IPS DF 4.7 (cell line): Measurements from ENCODE around the gene ARL10.

Source experiments
- DNase-seq: peaks from one replicate; pipeline ENCODE4 v3.0.0-alpha.2; 2013; ENCODE audit warnings: low spot score; ENCODE audit errors: extremely low read depth

The ARL10 gene

DNA sequence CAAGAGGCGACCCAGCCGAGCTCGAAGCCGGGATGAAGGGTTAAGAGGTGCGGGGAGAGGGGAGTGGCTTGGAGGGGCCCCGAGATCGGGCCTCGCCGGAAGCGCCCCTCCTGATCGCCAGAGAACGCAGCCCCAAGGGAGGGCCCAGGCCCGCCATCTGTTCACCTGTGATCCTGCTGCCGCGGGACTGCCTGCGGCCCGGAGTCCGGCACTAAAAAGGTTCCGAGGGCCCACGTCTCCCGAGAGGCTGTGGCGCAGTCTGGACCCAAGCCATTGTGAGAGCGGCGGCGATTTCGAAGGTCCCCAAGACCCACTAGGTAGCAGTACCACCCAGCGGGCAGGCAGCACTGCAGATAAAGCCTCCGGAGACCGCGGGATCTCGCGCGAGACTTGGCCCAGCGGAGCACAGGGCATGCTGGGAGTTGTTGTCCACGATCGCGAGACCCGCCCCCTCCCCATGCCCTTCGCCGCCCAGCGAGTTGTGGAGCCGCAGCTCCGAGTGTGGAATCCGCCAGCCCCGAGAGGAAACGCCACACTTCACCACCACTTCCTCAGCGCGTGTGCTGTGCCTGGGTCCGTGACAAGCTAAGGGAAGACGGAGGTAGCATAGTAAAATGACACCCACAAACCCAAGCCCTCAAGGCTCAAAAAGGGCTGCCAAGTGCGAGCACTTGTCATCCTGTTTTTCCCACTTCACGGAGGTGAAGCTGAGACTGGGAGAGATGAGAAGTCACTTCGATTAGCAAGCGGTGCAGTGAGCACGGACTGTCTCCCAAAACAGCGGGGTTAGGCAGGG, 3.7 kb upstream of the ARL10 start, which contains the start of gene KIAA1191:
Gene KIAA1191 (minus strand): TSS at position 328 of the 796 bp plus-strand sequence. CDS start 2,256 bp downstream, outside the sequence.
- peak; percentile 30 for DNase-seq

DNA sequence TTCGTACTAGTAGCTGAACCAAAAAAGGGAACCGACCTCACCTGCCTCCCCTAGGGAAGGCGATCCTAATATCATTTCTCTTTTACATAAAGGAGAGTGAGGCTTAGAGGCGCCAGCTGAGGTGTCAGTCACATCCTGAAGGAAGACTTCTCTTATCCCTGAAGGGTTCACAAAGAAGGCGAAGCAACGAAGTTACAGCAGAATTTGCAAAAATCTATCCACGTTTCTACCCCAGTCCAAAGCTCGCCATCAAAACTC, 3.1 kb upstream of the ARL10 start:
- DNase-seq, result no peak

DNA sequence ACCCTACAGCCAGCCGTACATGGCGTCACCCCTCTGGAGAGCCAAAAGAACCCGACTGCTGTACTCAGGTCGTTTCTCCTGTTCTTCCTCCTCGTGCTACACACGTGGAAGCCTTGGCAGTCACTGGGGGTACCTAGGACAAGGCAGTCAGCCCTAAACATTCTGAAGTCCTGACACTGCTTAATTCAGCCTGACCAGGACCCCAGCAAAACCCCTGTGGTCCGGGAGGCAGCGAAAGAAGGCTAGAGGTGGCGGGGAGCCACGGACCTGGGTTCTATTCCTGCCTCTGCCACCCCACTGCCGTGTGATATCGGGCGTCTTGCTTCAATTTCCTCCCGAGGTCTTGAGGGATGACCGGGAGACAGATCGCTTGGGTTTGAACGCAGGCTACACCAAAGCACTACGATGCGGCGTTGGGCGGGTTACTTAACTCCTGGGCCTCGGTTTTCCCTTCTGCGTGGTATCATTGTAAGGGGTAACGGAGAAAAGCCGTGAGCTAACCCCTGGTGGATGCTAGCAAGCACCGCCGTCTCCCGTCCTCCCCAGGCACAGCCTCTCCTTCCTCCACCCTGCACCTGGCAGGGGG, 429 bp upstream of the ARL10 start:
- DNase-seq, result no peak

DNA sequence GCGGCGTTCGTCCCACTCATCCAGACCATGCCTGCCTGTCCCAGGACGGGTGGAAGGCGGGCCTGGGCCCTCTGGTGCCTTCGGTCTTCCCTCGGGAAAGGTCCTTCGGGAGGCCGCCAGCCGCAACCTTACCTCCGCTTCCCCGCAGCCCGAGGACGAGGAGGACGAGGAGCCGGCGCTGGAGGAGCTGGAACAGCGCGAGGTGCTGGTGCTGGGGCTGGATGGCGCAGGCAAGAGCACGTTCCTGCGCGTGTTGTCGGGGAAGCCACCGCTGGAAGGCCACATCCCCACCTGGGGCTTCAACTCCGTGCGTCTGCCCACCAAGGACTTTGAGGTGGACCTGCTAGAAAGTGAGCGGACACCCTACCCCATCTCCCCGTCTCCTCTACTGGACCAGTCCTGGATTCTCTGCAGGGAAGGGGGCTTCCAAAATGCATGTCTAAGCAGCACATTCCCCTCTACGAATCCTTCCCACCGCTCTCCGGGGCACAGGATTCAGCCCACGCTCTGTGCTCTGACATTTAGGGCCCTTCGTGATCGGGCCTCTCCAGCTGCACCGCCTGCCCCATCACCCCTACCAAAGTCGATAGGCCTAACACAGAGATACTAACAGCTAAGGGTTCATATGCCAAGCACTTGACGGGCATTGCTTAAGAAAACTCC, 1.1 kb downstream of the ARL10 start:
- no peak for DNase-seq

DNA sequence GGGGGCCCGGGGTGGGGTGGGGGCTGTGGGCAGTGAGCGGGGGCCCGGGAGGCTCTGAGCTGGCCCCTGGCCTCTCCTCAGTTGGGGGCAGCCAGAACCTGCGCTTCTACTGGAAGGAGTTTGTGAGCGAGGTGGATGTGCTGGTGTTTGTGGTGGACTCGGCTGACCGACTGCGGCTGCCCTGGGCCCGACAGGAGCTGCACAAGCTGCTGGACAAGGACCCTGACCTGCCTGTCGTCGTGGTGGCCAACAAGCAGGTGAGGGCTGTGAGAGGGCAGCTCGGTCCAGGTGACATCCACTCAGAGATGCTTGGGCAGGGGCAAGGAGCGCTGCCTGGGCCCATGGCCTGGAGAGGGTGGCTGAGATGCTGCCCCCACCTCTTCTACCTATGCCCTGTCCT, 3.4 kb downstream of the ARL10 start:
- no peak for DNase-seq

DNA sequence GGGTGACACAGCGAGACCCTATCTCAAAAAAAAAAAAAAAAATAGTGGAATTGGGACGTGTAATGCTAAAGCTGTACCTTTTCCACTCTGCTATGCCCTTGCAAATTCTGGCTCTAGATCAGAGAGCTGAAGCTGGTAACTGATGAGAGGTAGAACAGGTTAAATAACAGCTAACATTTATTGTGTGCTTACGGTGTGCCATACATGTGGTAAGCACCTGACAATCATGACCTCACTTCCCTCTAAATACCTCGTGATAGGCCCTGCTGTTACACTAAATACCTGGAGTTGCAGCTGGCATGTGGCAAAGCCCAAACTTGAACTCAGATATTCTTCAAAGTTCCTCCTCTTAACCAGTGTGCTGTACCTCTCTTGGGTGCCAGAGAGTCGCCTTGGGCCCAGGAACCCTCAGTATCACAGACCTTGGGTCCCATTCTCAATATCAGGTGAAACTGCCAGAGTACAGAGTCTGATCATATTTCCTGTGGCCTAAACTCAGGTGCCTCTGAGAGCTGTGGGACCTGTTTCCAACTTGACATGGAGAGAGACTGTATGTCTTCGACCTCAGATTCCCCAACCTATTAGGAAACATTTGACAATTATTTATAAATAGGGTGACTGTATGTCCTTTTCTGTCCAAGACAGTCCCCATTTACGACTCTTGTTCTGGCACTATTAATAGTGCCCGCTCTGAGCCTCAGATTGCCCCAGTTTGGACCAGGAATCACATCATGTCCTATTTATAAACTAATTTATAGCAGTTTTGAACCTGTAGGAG, 4.8 kb downstream of the ARL10 start:
- DNase-seq, result no peak

DNA sequence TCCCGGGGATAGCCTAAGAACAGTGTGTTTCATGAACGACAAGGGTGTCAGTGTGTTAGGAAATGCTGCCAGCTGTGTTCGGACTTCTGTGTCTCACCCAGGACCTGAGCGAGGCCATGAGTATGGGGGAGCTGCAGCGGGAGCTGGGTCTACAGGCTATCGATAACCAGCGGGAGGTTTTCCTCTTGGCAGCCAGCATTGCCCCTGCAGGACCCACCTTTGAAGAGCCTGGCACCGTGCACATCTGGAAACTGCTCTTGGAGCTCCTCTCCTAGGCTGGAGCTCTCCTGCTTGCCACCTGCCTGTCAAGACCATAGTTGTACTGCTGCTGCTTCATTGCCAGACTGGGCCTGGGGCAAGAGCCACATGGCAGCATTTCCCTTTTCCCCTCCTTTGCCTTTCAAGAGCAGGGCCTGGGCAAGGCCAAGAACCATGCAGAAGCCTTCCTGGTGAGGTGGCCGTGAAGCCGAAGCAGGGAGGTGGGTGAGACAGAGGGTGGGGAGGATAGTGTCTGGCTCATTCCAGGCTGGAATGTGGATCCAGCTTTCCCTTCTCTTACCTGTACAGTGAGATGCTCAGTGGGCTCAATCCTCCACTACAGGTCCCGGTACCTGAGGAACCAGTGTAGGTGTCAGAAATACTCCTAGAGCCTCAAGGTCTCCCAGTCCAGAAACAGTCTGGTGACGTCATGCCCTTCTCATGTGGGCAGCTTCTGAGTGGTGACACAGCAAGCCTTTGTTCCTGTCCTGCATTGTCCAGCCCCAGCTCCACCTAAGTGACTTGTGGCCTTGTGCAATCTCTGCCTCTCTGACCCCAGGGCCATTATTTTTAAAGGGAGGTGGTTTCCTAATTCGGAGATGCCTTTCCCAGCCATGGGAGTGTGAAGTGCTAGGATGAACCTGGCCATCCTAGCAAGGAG, 6.6 kb downstream of the ARL10 start:
- DNase-seq, result no peak

DNA sequence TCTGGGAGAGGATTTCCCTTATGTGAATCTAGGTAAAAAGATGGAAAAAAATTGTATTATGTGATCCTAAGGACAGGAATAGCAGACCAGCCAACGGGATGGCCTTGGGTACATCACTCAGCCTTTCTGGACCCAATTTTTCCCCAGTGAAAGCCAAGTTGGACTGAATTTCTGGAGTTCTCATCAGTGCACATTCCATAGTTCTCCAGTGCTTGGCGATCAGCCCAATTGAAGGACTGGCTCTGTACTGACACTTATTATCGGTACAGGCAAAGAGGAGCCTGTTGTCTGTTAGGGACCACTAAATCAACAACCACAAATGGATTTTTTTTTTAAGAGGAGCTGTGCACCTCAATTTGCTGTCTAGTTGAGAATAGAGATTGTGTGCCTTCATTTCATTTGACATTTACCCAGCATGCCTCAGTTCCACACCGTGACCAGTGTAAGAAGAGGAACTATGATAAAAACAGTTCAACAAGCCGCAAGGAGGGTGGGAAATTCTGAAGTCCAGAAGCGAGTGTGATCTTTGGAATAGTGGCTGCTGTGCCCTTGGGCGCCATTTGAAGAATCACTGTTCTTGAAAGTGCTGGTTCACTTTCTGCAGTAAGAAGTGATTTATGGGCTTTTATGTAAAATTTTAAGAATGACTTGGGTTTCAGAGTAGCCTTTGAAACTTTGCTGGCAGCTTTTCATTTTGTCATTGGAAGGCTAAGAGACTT, 8.0 kb downstream of the ARL10 start:
- DNase-seq, result no peak

DNA sequence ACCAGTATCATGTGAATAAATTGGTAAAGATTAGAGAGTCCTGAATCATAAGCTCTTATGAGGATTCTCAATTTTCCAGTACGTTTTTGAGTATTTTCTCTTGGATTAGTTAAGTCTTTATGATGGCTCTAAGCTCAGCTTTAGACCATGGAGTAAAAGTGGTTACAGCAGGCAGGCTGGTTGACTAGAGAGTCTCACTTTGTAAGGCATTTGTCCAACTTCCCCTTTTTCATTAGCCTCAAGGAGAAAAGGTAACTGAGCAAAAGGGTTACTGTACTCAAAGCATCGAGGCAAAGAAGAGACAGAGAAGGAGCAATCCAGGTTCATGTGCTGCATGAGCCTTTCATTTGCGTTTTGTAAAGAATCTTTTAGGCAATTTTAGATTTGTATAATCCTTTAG, 14.6 kb downstream of the ARL10 start:
- DNase-seq, result no peak

DNA sequence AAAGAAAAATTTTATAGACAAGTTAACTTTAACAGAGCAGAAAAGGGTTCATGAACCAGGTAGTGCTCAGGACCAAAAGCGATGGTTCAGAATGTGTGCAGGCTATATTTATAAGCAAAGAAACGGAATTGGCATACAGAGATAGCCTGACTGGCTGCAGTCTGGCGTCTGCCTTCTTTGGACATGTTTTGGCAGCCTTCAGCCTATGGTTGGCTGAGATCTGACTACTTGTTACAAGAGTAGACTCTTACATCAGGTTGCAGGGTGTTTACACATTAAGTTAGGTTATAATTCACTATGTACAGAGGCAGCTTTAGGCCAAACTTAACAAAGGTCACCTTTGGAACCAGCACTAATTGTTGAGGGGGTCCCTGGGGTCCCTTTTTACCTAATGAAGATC, 16.1 kb downstream of the ARL10 start:
- DNase-seq, result no peak

DNA sequence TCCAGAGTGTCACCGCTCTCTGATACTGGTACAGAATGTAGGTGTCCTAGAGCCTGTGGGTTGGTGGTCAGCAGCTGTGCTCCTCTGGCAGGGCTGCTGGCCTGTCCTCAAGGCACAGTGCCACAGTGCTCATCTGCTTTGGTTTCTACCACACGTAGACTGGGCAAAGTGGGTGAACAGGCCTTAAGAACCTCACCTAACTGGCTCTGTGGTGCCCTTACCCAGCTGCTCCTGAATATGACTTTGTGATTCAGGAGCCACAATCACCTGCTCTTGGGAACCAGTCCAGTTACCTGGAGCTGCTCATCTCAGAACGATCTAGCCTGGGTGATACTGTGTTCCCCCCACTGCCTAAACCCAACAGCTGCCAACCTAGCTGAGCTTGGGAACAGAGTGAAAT, 16.7 kb downstream of the ARL10 start:
- no peak for DNase-seq

DNA sequence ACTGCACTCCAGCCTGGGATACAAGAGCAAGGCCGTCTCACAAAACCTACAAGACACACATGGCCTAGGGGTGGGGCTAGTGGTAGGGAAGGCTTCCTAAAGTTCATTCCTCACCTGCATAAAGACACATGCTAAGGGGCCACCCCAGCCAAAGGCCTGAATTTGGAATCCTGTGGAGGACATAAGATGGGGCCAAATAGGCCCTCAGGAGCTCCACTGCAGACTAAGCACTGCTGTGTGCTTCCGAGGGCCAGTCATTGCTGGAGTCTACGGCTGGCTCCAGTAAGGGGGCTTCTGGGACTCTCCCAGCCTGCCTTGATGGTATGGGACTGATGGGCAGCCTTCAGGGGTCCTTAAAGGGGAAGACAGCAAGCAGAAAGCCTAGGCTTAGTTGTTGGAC, 17.4 kb downstream of the ARL10 start:
- no peak for DNase-seq

DNA sequence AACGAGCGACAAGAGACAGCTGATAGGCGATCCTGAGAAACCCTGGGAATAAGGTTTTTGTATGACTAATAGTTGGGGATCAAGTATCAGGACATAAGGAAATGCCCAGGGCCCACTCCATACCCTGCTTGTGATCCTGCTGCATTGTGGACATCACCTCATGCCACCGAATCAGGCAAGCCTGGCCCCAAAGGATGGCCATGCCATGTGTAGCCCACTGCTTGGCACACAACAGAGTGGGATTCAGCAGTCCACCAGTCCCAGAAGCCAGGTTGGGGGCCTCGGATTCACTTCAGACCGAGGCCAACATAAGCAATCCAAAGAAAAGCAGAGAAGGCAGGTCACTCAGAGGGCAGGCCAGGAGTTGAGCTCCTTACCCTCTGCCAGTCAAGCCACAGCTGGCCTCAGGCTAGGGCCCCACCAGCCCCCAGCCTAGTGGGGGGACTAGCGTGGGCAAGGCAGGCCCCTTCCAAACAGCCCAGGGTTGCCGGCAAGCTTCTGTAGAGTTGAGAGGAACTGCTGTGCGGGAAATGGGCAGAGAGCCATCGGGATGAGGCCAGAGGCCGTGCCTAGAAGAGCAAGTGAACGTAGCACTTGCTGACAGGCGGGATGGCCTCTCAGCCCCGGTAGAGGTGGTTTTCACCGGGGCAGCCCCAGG, 18.1 kb downstream of the ARL10 start:
- DNase-seq, result no peak

DNA sequence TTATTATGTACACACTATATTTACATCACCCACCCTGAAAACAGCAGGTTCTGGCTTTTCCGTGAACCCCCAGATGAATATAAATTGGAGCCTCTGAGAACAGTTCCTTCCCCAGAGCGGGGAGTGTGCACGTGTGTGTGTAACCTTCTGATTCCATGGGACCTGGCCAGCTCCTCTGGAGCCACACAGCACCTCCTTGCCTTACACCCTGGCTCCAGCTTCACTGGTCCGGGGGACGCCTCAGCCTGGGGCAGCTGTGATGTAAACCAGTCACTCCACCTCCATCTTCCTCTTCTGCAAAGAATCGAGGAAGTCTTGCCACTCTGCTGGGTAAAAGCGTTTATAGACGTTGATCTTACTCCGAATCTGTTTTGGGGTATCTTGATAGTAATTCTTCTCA, 18.7 kb downstream of the ARL10 start:
- no peak for DNase-seq

DNA sequence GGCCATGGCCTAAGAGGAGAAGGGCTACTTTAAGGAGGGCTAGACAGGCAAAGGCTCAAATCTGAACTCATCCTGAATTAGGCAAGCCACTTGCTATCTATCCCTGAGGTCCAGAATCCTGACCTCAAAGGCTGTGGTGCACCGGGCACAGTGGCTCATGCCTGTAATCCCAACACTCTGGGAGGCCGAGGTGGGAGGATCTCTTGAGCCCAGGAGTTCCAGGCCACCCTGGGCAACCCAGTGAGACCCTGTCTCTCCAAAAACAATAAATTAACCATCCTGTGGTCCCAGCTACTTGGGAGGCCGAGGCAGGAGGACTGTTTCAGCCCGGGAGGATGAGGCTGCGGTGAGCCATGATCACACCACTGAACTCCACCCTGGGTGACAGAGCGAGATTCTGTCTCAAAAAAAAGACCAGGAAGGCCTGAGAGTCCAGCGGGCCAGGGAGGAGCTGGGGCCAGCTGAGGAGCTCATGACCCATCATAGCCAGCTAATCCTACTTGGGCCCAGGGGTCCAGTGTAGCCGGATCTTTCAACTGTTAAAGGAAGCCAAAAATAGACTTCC, 19.2 kb downstream of the ARL10 start:
- DNase-seq, result no peak

DNA sequence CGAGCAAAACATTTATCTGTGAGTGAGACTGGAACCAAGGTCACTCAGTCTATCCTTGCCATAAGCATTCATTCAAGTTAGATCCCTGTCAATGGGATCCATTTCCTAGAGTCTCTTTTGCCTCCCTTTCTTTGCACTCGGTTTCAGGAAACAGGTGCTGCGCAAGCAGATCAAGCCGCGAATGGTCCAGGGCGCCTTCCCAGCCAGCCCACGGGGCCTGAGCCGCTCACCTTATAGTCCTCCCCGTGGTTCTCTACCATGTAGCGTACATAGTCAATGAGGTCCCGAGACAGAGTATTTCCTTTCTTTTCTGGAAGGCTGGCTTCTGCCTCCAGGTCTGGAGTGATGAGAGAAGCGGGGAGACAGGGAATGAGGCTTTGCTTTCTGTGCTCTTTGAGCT, 19.7 kb downstream of the ARL10 start:
- no peak for DNase-seq

DNA sequence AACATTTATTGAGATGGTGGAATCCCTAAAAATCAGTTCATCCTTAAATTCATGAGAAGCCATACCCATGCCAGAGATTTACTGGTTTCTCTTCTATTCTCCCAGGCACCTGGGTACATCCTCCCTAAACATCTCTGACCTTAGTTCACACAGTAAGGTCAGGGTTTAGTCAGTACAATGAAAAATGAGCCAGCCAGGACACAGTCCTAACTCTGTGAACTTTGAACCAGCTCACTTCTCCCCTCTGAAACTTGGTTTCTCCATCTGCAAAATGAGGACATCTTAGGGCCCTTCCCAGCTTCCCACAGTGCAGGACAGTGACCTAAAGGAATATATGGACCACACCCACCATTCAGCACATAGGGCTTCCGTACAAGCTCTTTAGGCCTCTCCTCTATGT, 21.2 kb downstream of the ARL10 start:
- no peak for DNase-seq

DNA sequence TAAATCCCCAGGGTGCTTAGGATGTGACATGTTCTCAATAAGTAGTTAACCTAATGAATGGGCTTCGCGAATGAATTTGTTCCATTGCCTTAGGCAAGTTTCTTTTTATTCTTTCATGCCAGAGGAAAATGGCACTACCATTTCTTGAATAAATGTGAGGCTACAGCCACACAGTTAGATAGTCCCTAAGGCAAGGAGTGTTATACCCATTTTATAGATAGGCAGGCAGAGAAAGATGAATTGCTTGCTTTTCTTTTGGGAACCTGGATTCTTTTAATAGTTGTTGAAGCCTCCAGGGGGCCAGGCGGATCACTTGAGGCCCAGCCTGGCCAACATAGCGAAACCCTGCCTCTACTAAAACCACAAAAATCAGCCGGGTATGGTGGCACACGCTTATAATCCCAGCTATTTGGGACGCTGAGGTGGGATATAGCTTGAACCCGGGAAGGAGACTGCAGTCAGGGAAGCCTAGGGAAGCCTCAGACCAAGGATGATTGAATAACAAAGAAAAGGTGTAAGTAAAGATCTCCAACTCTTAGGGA, 22.2 kb downstream of the ARL10 start:
- DNase-seq, result no peak

DNA sequence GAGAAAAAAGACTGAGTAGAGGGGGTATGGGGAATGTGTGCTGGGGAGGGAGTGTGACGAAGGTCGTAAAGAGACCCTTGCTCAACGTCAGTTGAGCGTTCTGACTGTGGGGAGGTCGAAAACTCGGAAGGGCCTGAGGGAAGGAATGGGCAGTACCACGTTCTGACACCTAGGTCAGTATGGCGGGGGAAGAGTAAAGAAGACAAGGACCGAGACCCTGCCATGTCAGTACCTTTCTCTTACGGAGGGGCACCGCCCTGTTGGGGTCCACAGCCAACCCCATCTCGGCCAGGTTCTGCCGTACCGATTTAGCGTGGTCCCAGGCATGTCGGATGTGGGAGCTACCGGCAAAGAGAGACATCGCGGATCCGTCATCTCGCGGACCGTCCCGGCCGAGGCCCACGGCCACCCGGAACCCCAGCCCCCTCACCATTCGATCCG, 22.7 kb downstream of the ARL10 start:
- no peak for DNase-seq
